SU-DHL-6 (cell line): ENCODE results near the gene AP1G2.

ENCODE experiments used
- H2AFZ ChIP-seq: fragments of 200-600 bp; sonication (generic); 2 replicates; pipeline ENCODE4 v1.6.1; 2014; ENCODE audit warnings: low read depth, mild to moderate bottlenecking, moderate library complexity, mixed read lengths, antibody characterized with exemption, low read length; ENCODE audit not compliant: severe bottlenecking
- H3F3A ChIP-seq: fragments of 200-600 bp; shearing (Covaris generic); 2 replicates; pipeline ENCODE4 v1.6.0; 2016; ENCODE audit warnings: antibody characterized with exemption, mild to moderate bottlenecking; ENCODE audit not compliant: insufficient read depth
- H3K27ac ChIP-seq: fragments of 200-600 bp; sonication (generic); 2 replicates; pipeline ENCODE4 v1.5.1; 2016; ENCODE audit warnings: low read depth, mild to moderate bottlenecking, low read length, moderate library complexity, mixed read lengths
- H3K27me3 ChIP-seq: fragments of 200-600 bp; sonication (generic), shearing (Covaris generic); 2 replicates; pipeline ENCODE4 v1.6.0; 2014; ENCODE audit warnings: mild to moderate bottlenecking, low read length
- H3K36me3 ChIP-seq: fragments of 200-600 bp; sonication (generic); 2 replicates; pipeline ENCODE4 v1.6.1; 2014; ENCODE audit warnings: mild to moderate bottlenecking, low read length, mixed read lengths
- H3K4me2 ChIP-seq: fragments of 300-600, 200-600 bp; shearing (Covaris generic), sonication (generic); 2 replicates; pipeline ENCODE4 v1.6.0; 2014; ENCODE audit warnings: low read length, low read depth, mild to moderate bottlenecking; ENCODE audit not compliant: poor library complexity, severe bottlenecking
- H3K4me3 ChIP-seq: fragments of 200-600 bp; sonication (generic); 2 replicates; pipeline ENCODE4 v1.5.1; 2014; ENCODE audit warnings: antibody characterized with exemption, low read length, mild to moderate bottlenecking, mixed read lengths; ENCODE audit not compliant: insufficient read depth, poor library complexity, severe bottlenecking
- H3K79me2 ChIP-seq: fragments of 200-600 bp; sonication (generic); 2 replicates; pipeline ENCODE4 v1.6.1; 2014; ENCODE audit warnings: mild to moderate bottlenecking, low read length, moderate library complexity; ENCODE audit not compliant: insufficient read depth
- H3K9ac ChIP-seq: fragments of 200-600 bp; sonication (generic); 2 replicates; pipeline ENCODE4 v1.7.0; 2014; ENCODE audit warnings: mild to moderate bottlenecking, low read length
- H3K9me2 ChIP-seq: fragments of 200-600 bp; sonication (generic); replicated peaks from 2 replicates; pipeline ENCODE4 v1.6.1; 2014; ENCODE audit warnings: low read length; ENCODE audit not compliant: insufficient read depth
- H3K9me3 ChIP-seq: fragments of 200-600 bp; sonication (generic); 2 replicates; pipeline ENCODE4 v1.6.1; 2014; ENCODE audit warnings: low read length, mixed read lengths; ENCODE audit not compliant: insufficient read depth
- H4K20me1 ChIP-seq: fragments of 200-600 bp; sonication (generic); 2 replicates; pipeline ENCODE4 v1.6.1; 2014; ENCODE audit warnings: low read depth, mild to moderate bottlenecking, antibody characterized with exemption, low read length, moderate library complexity, mixed read lengths
- CTCF ChIP-seq: fragments of 200-600 bp; sonication (generic); IDR thresholded peaks from one replicate; pipeline ENCODE4 v1.5.1; 2017; ENCODE audit warnings: antibody characterized with exemption, mild to moderate bottlenecking, low read length, moderate library complexity; ENCODE audit not compliant: insufficient read depth, poor library complexity, severe bottlenecking
- EZH2phosphoT487 ChIP-seq: fragments of 200-600 bp; sonication (generic), shearing (Covaris generic); conservative IDR thresholded peaks from 2 replicates; pipeline ENCODE4 v1.6.1; 2018; ENCODE audit warnings: mild to moderate bottlenecking, antibody characterized with exemption, low read length, moderate library complexity, mixed read lengths

Gene AP1G2

GRCh38 chr14:23603103-23603502 lies 35.5 kb upstream of the AP1G2 start:
- H3K79me2 ChIP-seq: no peaks in the 10 kb centered on the region
- no peaks in the 10 kb centered on the region for H3K27me3 ChIP-seq
- no peaks in the 10 kb centered on the region for H4K20me1 ChIP-seq
- H3K27ac ChIP-seq: no peak overlapping the region
- H3K9ac ChIP-seq: no peak overlapping the region
- H3K4me3 ChIP-seq: no peak overlapping the region
- no peak overlapping the region for H2AFZ ChIP-seq
- TF ChIP-seq CTCF: no peak
- TF ChIP-seq EZH2phosphoT487: no peak
- H3K4me2 ChIP-seq: no peak overlapping the region
- H3K9me2 ChIP-seq: no peaks in the 10 kb centered on the region
- H3K9me3 ChIP-seq: no peaks in the 10 kb centered on the region
- H3F3A ChIP-seq: no peaks in the 10 kb centered on the region
- H3K36me3 ChIP-seq: no peaks in the 10 kb centered on the region

GRCh38 chr14:23602181-23603095 lies 34.8 kb upstream of the AP1G2 start:
- Histone ChIP-seq H3K4me3 (no peak overlapping the region), H3K27me3 (no peaks in the 10 kb centered on the region), H3K4me2 (no peak overlapping the region), H3K9ac (no peak overlapping the region), H3K9me2 (no peaks in the 10 kb centered on the region), H3K36me3 (no peaks in the 10 kb centered on the region), H4K20me1 (no peaks in the 10 kb centered on the region), H3K79me2 (no peaks in the 10 kb centered on the region), H3K27ac (no peak overlapping the region), H3K9me3 (no peaks in the 10 kb centered on the region), H2AFZ (no peak overlapping the region), H3F3A (no peaks in the 10 kb centered on the region)
- TF ChIP-seq CTCF: no peak
- TF ChIP-seq EZH2phosphoT487: no peak

- H3K4me2 ChIP-seq: no peak overlapping the region
- H3K4me3 ChIP-seq: no peak overlapping the region
- no peaks in the 10 kb centered on the region for H3K79me2 ChIP-seq
- H3F3A ChIP-seq: no peaks in the 10 kb centered on the region
- no peaks in the 10 kb centered on the region for H3K36me3 ChIP-seq
- no peak overlapping the region for H3K9ac ChIP-seq
- H4K20me1 ChIP-seq: no peaks in the 10 kb centered on the region
- no peaks in the 10 kb centered on the region for H3K27me3 ChIP-seq
- no peak overlapping the region for H2AFZ ChIP-seq
- H3K27ac ChIP-seq: no peak overlapping the region
- H3K9me3 ChIP-seq: no peaks in the 10 kb centered on the region
- no peaks in the 10 kb centered on the region for H3K9me2 ChIP-seq
- TF ChIP-seq EZH2phosphoT487: no peak
- TF ChIP-seq CTCF: no peak
These were observed 34.2 kb upstream of the AP1G2 start for GRCh38 chr14:23601845-23602180.
